Panc1 (cell line): ENCODE measurements around the gene SDSL.

ENCODE experiments used
- SIN3A ChIP-seq: IDR thresholded peaks from 2 replicates; pipeline ENCODE4 v1.6.1; 2012; ENCODE audit warnings: low read depth, mild to moderate bottlenecking, low read length, moderate library complexity, borderline replicate concordance; ENCODE audit not compliant: insufficient read depth
- TF ChIP-seq, protein P1 (sequence below): fragments of 450-650 bp; IDR thresholded peaks from 2 replicates; pipeline ENCODE4 v1.5.1; 2017; ENCODE audit warnings: mild to moderate bottlenecking
- TF ChIP-seq, protein P2 (sequence below), 2 experiments: IDR thresholded peaks; 2 replicates each; pipeline ENCODE4 v1.6.1; 2011 to 2012; ENCODE audit warnings: low read depth in 2 of 2, control low read depth in 1 of 2, low read length in 1 of 2, mild to moderate bottlenecking in 1 of 2, moderate library complexity in 1 of 2; ENCODE audit not compliant: insufficient read depth in 1 of 2

DNA sequence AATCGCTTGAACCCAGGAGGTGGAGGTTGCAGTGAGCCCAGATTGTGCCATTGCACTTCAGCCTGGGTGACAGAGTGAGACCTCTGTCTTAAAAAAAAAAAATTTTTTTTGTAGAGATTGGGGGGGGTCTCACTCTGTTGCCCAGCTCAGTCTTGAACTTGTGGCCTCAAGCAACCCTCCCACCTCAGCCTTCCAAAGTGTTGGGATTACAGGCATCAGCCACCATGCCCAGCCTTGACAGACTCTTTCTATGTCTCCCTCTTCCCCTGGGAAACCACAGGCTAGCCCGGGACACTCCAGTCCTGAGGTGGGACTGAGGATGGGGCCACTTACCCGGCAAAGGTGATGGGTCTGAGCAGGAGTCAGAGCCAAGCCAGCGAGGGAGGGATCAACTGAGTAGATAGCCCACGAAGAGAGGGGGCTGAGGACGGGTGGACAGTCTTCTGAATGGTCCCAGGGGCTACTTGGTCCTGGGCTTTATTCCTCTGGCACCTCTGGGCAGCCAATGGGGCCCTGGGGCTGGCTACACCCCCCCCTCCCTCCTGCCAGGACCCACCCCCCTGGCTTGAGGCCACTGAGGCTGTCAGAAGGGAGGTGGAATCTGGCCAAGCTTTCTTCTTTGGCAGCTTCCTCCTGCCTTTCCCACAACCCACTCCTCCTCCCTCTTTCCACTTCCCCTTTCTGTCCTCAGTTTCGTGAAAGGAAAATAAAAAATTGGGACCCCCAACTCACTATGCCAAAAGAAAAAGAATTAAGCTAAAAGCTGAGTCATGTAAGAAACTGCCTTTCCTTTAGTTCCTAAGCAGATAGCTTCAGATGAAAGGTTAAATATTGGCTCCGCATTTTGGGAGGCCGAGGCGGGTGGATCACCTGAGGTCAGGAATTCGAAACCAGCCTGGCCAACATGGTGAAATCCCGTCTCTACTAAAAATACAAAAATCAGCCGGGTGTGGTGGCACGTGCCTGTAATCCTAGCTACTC is 18.5 kb upstream of the SDSL start, which contains the start of gene SDS:
- TF ChIP-seq, protein P1, sequence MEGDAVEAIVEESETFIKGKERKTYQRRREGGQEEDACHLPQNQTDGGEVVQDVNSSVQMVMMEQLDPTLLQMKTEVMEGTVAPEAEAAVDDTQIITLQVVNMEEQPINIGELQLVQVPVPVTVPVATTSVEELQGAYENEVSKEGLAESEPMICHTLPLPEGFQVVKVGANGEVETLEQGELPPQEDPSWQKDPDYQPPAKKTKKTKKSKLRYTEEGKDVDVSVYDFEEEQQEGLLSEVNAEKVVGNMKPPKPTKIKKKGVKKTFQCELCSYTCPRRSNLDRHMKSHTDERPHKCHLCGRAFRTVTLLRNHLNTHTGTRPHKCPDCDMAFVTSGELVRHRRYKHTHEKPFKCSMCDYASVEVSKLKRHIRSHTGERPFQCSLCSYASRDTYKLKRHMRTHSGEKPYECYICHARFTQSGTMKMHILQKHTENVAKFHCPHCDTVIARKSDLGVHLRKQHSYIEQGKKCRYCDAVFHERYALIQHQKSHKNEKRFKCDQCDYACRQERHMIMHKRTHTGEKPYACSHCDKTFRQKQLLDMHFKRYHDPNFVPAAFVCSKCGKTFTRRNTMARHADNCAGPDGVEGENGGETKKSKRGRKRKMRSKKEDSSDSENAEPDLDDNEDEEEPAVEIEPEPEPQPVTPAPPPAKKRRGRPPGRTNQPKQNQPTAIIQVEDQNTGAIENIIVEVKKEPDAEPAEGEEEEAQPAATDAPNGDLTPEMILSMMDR = no peak
- TF ChIP-seq, protein P2, sequence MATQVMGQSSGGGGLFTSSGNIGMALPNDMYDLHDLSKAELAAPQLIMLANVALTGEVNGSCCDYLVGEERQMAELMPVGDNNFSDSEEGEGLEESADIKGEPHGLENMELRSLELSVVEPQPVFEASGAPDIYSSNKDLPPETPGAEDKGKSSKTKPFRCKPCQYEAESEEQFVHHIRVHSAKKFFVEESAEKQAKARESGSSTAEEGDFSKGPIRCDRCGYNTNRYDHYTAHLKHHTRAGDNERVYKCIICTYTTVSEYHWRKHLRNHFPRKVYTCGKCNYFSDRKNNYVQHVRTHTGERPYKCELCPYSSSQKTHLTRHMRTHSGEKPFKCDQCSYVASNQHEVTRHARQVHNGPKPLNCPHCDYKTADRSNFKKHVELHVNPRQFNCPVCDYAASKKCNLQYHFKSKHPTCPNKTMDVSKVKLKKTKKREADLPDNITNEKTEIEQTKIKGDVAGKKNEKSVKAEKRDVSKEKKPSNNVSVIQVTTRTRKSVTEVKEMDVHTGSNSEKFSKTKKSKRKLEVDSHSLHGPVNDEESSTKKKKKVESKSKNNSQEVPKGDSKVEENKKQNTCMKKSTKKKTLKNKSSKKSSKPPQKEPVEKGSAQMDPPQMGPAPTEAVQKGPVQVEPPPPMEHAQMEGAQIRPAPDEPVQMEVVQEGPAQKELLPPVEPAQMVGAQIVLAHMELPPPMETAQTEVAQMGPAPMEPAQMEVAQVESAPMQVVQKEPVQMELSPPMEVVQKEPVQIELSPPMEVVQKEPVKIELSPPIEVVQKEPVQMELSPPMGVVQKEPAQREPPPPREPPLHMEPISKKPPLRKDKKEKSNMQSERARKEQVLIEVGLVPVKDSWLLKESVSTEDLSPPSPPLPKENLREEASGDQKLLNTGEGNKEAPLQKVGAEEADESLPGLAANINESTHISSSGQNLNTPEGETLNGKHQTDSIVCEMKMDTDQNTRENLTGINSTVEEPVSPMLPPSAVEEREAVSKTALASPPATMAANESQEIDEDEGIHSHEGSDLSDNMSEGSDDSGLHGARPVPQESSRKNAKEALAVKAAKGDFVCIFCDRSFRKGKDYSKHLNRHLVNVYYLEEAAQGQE (IDR thresholded peaks at IDR 0.05; ENCODE audit: insufficient read depth in 1 of 2, low read depth in 2 of 2, low read length in 1 of 2) = no peak
- TF ChIP-seq SIN3A = no peak
